GM10248 (cell line): ENCODE measurements around the gene ASB8.

Source experiments
- CTCF ChIA-PET: fragments of 300-600 bp; sonication (Branson Sonifier 250); formaldehyde crosslinking; extraction: SDS; loops from one replicate; lab custom pipeline; 2021; ENCODE audit warnings: antibody characterized with exemption; lab: Yijun Ruan, JAX
- POLR2A ChIA-PET: fragments of 350-650 bp; sonication (Branson Sonifier 250); formaldehyde crosslinking; extraction: SDS; loops from one replicate; lab custom pipeline; 2020; ENCODE audit warnings: antibody characterized with exemption; lab: Yijun Ruan, JAX
- DNase-seq: peaks from one replicate; pipeline ENCODE4 v3.0.0; 2012; ENCODE audit errors: extremely low spot score
- CTCF ChIP-seq: IDR thresholded peaks from 2 replicates; pipeline ENCODE4 v1.5.1; 2012; ENCODE audit warnings: mild to moderate bottlenecking, low read depth; ENCODE audit errors: extremely low read depth, missing control alignments, control extremely low read depth

ASB8 gene

DNA sequence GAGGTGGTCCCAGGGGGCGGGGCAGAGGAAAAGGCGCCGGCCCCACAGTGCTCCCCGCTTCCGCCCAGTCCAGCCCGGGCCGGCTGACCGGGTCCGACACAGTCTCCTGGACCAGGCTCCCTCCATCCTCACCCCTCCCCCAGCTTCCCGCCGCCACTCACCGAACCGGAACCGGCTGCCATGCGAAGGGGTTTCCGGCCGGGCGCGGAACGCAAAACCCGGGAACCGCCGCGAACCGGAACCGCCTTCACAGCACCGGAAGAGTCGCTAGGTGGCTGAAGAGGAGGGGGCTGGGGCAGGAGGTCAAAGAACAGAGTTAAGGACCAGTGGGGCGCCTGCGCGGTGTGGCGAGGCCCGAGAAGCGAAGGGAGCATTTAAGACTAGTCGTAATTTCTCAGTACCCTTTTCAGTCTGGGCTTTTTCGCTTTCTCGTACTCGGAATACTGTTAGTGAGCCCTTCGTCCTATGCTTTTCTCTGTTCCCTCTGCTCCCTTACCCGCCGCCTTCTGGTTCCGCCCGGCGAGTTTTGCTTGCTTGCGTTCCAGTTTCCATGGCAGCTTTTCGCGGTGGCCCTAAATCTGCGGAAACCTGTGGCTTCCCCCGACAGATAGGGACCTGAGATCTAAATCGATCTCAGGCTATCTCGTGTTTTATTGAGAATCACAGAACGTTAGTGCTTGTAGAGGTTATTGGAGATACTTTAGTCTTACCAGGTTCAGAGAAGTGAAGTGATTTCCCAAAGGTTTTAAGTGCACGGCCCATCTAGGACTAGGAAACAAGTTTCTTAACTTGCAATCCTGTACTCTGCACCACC is 51.2 kb downstream of the ASB8 start, which contains the start of gene SENP1:
Gene SENP1, minus strand, starts transcription at position 213 of the 814 bp plus-strand sequence. CDS start 4,607 bp downstream, outside the sequence.
- ChIA-PET CTCF (interaction anchor here (0.6 to 1.9 kb wide), 8 partner anchors 11 to 115 kb away, joined by 3 to 6 read pairs (median 3); partner anchors contain the start of genes ASB8 and PFKM), POLR2A (interaction anchor here (0.9 to 1.0 kb wide), 3 partner anchors 13 to 51 kb away, joined by 3 to 5 read pairs (median 3); partner anchors contain the start of genes ASB8 and PFKM)
- TF ChIP-seq CTCF, result no peak
- DNase-seq, result peak; percentile 86

DNA sequence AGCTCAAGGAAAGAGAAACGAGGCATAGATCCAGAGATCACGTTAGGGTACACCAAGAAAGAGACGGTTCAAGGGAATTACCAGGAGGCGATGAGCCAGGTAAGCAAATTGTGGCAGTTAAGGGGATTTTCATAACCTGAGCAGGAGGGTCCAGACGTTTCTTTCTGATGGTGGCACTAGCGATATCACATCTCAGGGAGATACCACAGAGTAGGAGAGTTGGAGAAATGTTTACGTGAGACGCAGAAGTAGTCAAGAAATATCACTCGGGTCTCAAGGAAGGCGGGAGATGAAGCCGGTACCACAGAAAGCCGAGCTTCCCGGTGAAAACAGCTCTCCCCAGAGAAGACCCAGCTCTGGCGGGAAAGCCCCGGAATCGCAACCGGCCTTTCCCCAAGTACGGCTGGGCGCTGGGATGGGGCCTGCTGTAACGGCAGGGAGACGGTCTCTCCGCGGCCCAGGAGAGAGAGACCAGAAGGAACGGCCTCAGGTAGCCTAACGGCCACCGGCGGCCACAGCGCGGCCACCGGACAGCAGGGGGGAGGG is 51.9 kb downstream of the ASB8 start:
- peak; percentile 33 for DNase-seq
- POLR2A ChIA-PET, result interaction anchor here (0.9 to 1.0 kb wide), 2 partner anchors 14 to 51 kb away, joined by 3 to 5 read pairs; partner anchors contain the start of genes ASB8 and PFKM
- CTCF ChIA-PET, result interaction anchor here (0.6 to 1.7 kb wide), 5 partner anchors 11 to 37 kb away, joined by 3 to 4 read pairs (median 3); partner anchors contain the start of gene PFKM
- no peak for TF ChIP-seq CTCF

DNA sequence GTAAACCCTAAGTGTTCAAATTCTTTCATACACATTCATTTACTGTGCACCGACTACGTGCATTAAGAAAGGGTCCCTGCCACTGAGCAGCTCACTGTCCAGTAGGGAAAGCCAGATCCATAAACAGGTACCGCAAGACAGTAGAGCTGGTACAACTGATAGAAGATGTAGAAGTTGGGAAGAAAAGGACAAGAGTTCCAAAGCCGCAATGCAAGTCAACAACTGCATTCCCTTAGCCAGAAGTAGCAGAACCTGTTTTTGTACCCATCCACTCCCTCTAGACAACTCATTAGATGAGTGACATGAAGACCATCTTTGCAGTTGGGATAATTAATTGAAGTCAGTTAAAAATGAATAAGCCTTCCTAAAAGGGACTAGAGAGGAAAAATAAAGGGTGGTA is 52.8 kb downstream of the ASB8 start:
- DNase-seq, result no peak
- ChIA-PET POLR2A (no interaction called here), CTCF (interaction anchor here (1.3 to 1.7 kb wide), 3 partner anchors 15 to 48 kb away, joined by 3 to 4 read pairs (median 3); partner anchors contain the start of gene PFKM)
- no peak for TF ChIP-seq CTCF
